Brain microvascular endothelial cell (primary cell): ENCODE measurements around the gene UBXN10.

Experiments
- DNase-seq: peaks from one replicate; pipeline ENCODE4 v3.0.0-alpha.2; 2020
- H3K27ac ChIP-seq: fragments of 250-450 bp; sonication (Bioruptor Pico); 2 replicates; pipeline ENCODE4 v1.5.1; 2020; ENCODE audit warnings: mild to moderate bottlenecking, moderate library complexity
- H3K27me3 ChIP-seq: fragments of 250-450 bp; sonication (Bioruptor Pico); replicated peaks from 2 replicates; pipeline ENCODE4 v1.5.1; 2020; ENCODE audit warnings: mild to moderate bottlenecking
- H3K36me3 ChIP-seq: fragments of 250-450 bp; sonication (Bioruptor Pico); replicated peaks from 2 replicates; pipeline ENCODE4 v1.5.1; 2020; ENCODE audit warnings: mild to moderate bottlenecking
- H3K4me3 ChIP-seq: 2 replicates; pipeline ENCODE4 v1.5.1; 2011; ENCODE audit warnings: low read depth, mild to moderate bottlenecking, control low read depth, low read length, moderate library complexity
- CTCF ChIP-seq: IDR thresholded peaks from 2 replicates; pipeline ENCODE4 v1.5.1; 2011; ENCODE audit warnings: low read depth, mild to moderate bottlenecking, moderate library complexity, low read length, control low read depth, inconsistent platforms; ENCODE audit errors: missing control alignments
- in situ Hi-C: cut with HindIII; loops from 2 replicates; pipeline ENCODE4 v1.10.0; 2017; ENCODE audit warnings: low sequenced_read_pairs, low pct_ligation_motif_present

UBXN10 gene

GRCh38 chr1:20168564-20169491 is 17.1 kb upstream of the UBXN10 start:
- no peak overlapping the region for H3K27ac ChIP-seq
- peaks cover 5% of the 10 kb centered on the region for H3K27me3 ChIP-seq
- TF ChIP-seq CTCF, result no peak
- no peak overlapping the region for H3K4me3 ChIP-seq
- in situ Hi-C loops, result no loop called here
- no peak for DNase-seq
- no peaks in the 10 kb centered on the region for H3K36me3 ChIP-seq

- Histone ChIP-seq H3K4me3 (no peak overlapping the region), H3K27ac (no peak overlapping the region), H3K27me3 (peaks cover 5% of the 10 kb centered on the region), H3K36me3 (no peaks in the 10 kb centered on the region)
- in situ Hi-C loops, result no loop called here
- DNase-seq, result no peak
- no peak for TF ChIP-seq CTCF
These were observed 16.0 kb upstream of the UBXN10 start for GRCh38 chr1:20169932-20170331.

GRCh38 chr1:20172033-20172590 is 13.8 kb upstream of the UBXN10 start:
- TF ChIP-seq CTCF, result no peak
- Histone ChIP-seq H3K4me3 (no peak overlapping the region), H3K27me3 (no peaks in the 10 kb centered on the region), H3K27ac (no peak overlapping the region), H3K36me3 (no peaks in the 10 kb centered on the region)
- in situ Hi-C loops, result no loop called here
- no peak for DNase-seq

- Histone ChIP-seq H3K36me3 (no peaks in the 10 kb centered on the region), H3K27ac (no peak overlapping the region), H3K27me3 (no peaks in the 10 kb centered on the region), H3K4me3 (no peak overlapping the region)
- in situ Hi-C loops, result no loop called here
- no peak for DNase-seq
- TF ChIP-seq CTCF, result no peak
These were observed 10.8 kb upstream of the UBXN10 start for GRCh38 chr1:20174937-20175666.

- H3K27ac ChIP-seq, result no peak overlapping the region
- no peaks in the 10 kb centered on the region for H3K27me3 ChIP-seq
- no peak for TF ChIP-seq CTCF
- H3K4me3 ChIP-seq, result no peak overlapping the region
- DNase-seq, result no peak
- H3K36me3 ChIP-seq, result no peaks in the 10 kb centered on the region
- in situ Hi-C loops, result no loop called here
These were observed 7.1 kb upstream of the UBXN10 start for GRCh38 chr1:20178634-20179370.
